HepG2 (cell line): ENCODE measurements around the gene MFAP4.

Experiments used
- HBP1 ChIP-seq: IDR thresholded peaks from 2 replicates; pipeline ENCODE4 v1.6.1; 2016; ENCODE audit warnings: low read depth, control low read depth
- KLF16 ChIP-seq, 2 experiments: sonication (generic) in 1 of 2; formaldehyde crosslinking in 1 of 2; IDR thresholded peaks; 2 replicates each; pipeline versions ENCODE4 v1.6.1 to v1.8.0; 2016 to 2023; ENCODE audit warnings: missing genetic modification reagents in 2 of 2, missing compliant biosample characterization in 1 of 2
- LBX2 ChIP-seq: sonication (generic); formaldehyde crosslinking; IDR thresholded peaks from 2 replicates; pipeline ENCODE4 v1.5.0; 2020; ENCODE audit warnings: missing genetic modification reagents, mild to moderate bottlenecking, borderline replicate concordance
- POLR2A ChIP-seq, 2 experiments: IDR thresholded peaks; 2 replicates each; pipeline ENCODE4 v1.6.1; 2011; ENCODE audit warnings: low read depth in 2 of 2, low read length in 2 of 2, mild to moderate bottlenecking in 1 of 2, moderate library complexity in 1 of 2; ENCODE audit not compliant: insufficient read depth in 1 of 2
- PPARG ChIP-seq: conservative IDR thresholded peaks from 2 replicates; pipeline ENCODE4 v1.6.1; 2016; ENCODE audit warnings: missing biosample characterization, missing genetic modification reagents
- TAF1 ChIP-seq: sonication (generic); formaldehyde crosslinking; IDR thresholded peaks from 2 replicates; pipeline ENCODE4 v1.4.0; 2020; ENCODE audit warnings: missing genetic modification reagents
- USF2 ChIP-seq, 2 experiments: sonication (generic) in 1 of 2; formaldehyde crosslinking in 1 of 2; IDR thresholded peaks; 2 replicates each; pipeline versions ENCODE4 v1.5.1 to v1.6.1; 2011 to 2020; ENCODE audit warnings: borderline replicate concordance in 1 of 2, low read depth in 1 of 2, low read length in 1 of 2, mild to moderate bottlenecking in 1 of 2, missing genetic modification reagents in 1 of 2, moderate library complexity in 1 of 2
- ZSCAN25 ChIP-seq: sonication (generic); formaldehyde crosslinking; IDR thresholded peaks from 2 replicates; pipeline ENCODE4 v1.8.0; 2022; ENCODE audit warnings: mild to moderate bottlenecking, missing genetic modification reagents

GRCh38 chr17:19342611-19343255 lies 44.3 kb downstream of the MFAP4 start:
- no peak for TF ChIP-seq POLR2A (IDR thresholded peaks at IDR 0.05; ENCODE audit: insufficient read depth in 1 of 2, low read depth in 2 of 2, low read length in 2 of 2)
- TF ChIP-seq KLF16 (CRISPR knock-in tag; IDR thresholded peaks at IDR 0.05): no peak
- no peak for TF ChIP-seq ZSCAN25 (CRISPR knock-in tag)
- TF ChIP-seq HBP1 (CRISPR knock-in tag): no peak
- no peak for TF ChIP-seq PPARG (CRISPR knock-in tag)
- no peak for TF ChIP-seq TAF1 (CRISPR knock-in tag)
- TF ChIP-seq LBX2 (CRISPR knock-in tag): no peak
- TF ChIP-seq USF2 (IDR thresholded peaks at IDR 0.05; ENCODE audit: low read depth, low read length): no peak
- TF ChIP-seq USF2 (CRISPR knock-in tag; IDR thresholded peaks at IDR 0.05; ENCODE audit: borderline replicate concordance): no peak
